ENCODE measurements around the gene IST1.
A peak's percentile ranks its signal among the peaks of the same experiment; 100 is the strongest.
"Not testable (repeated sequence)": the region's sequence is repeated elsewhere in the genome, so short reads cannot be mapped to it uniquely, and the experiment has no call there.

The IST1 gene

GRCh38 chr16:71893888-71894228 lies 1.5 kb upstream of the IST1 start:
- peak overlapping the region; percentile 98 for H3K27ac Mint-ChIP-seq
- peak overlapping the region; percentile 91 for H3K4me3 Mint-ChIP-seq
- intact Hi-C loops (cut with micrococcal nuclease) = no loop called here
- no peaks in the 10 kb centered on the region for H3K27me3 Mint-ChIP-seq
- peaks cover 37% of the 10 kb centered on the region for H3K36me3 Mint-ChIP-seq (ENCODE audit: low read depth)
- H3K9me3 Mint-ChIP-seq = no peaks in the 10 kb centered on the region
- peaks cover 27% of the 10 kb centered on the region for H3K4me1 Mint-ChIP-seq (ENCODE audit: low read depth)

- peaks cover 27% of the 10 kb centered on the region for H3K4me1 Mint-ChIP-seq (ENCODE audit: low read depth)
- no peaks in the 10 kb centered on the region for H3K9me3 Mint-ChIP-seq
- peak overlapping the region; percentile 98 for H3K27ac Mint-ChIP-seq
- H3K27me3 Mint-ChIP-seq = no peaks in the 10 kb centered on the region
- H3K4me3 Mint-ChIP-seq = peak overlapping the region; percentile 91
- intact Hi-C loops (cut with micrococcal nuclease) = no loop called here
- peaks cover 37% of the 10 kb centered on the region for H3K36me3 Mint-ChIP-seq (ENCODE audit: low read depth)
These were observed 956 bp upstream of the IST1 start for GRCh38 chr16:71894229-71894920.

- Mint-ChIP-seq H3K4me3 (peak overlapping the region; percentile 91), H3K27me3 (no peaks in the 10 kb centered on the region), H3K4me1 (ENCODE audit: low read depth) (peaks cover 33% of the 10 kb centered on the region), H3K9me3 (no peaks in the 10 kb centered on the region), H3K36me3 (ENCODE audit: low read depth) (peaks cover 37% of the 10 kb centered on the region), H3K27ac (peak overlapping the region; percentile 98)
- intact Hi-C loops (cut with micrococcal nuclease) = loop anchor here (1.0 kb wide), 2 partner anchors 12 to 87 kb away; partner anchors contain the start of gene ZNF821
These were observed 491 bp downstream of the IST1 start for GRCh38 chr16:71895679-71896365.

- Mint-ChIP-seq H3K27ac (peak overlapping the region; percentile 98), H3K27me3 (no peaks in the 10 kb centered on the region), H3K36me3 (ENCODE audit: low read depth) (peaks cover 37% of the 10 kb centered on the region), H3K4me3 (peak overlapping the region; percentile 74), H3K4me1 (ENCODE audit: low read depth) (peaks cover 40% of the 10 kb centered on the region), H3K9me3 (no peaks in the 10 kb centered on the region)
- intact Hi-C loops (cut with micrococcal nuclease) = loop anchor here (1.0 kb wide), 1 partner anchor 88 kb away; no protein-coding TSS in a partner anchor
These were observed 1.5 kb downstream of the IST1 start for GRCh38 chr16:71896764-71897368.

GRCh38 chr16:71899171-71899570 lies 3.8 kb downstream of the IST1 start:
- H3K9me3 Mint-ChIP-seq = no peaks in the 10 kb centered on the region
- peaks cover 51% of the 10 kb centered on the region for H3K4me1 Mint-ChIP-seq (ENCODE audit: low read depth)
- peak overlapping the region; percentile 82 for H3K27ac Mint-ChIP-seq
- no peaks in the 10 kb centered on the region for H3K27me3 Mint-ChIP-seq
- H3K4me3 Mint-ChIP-seq = peak overlapping the region; percentile 40
- intact Hi-C loops (cut with micrococcal nuclease) = no loop called here
- peaks cover 51% of the 10 kb centered on the region for H3K36me3 Mint-ChIP-seq (ENCODE audit: low read depth)

GRCh38 chr16:71902656-71903365 lies 7.5 kb downstream of the IST1 start:
- no peak overlapping the region for H3K4me3 Mint-ChIP-seq
- H3K9me3 Mint-ChIP-seq = no peaks in the 10 kb centered on the region
- no peaks in the 10 kb centered on the region for H3K27me3 Mint-ChIP-seq
- intact Hi-C loops (cut with micrococcal nuclease) = no loop called here
- H3K36me3 Mint-ChIP-seq (ENCODE audit: low read depth) = peaks cover 57% of the 10 kb centered on the region
- H3K27ac Mint-ChIP-seq = peak overlapping the region; percentile 49
- peaks cover 66% of the 10 kb centered on the region for H3K4me1 Mint-ChIP-seq (ENCODE audit: low read depth)

GRCh38 chr16:71903608-71904007 lies 8.3 kb downstream of the IST1 start:
- intact Hi-C loops (cut with micrococcal nuclease) = no loop called here
- Mint-ChIP-seq H3K36me3 (ENCODE audit: low read depth) (peaks cover 60% of the 10 kb centered on the region), H3K4me3 (no peak overlapping the region), H3K9me3 (no peaks in the 10 kb centered on the region), H3K27ac (no peak overlapping the region), H3K4me1 (ENCODE audit: low read depth) (peaks cover 66% of the 10 kb centered on the region), H3K27me3 (no peaks in the 10 kb centered on the region)

- H3K4me1 Mint-ChIP-seq (ENCODE audit: low read depth) = peaks cover 72% of the 10 kb centered on the region
- H3K27me3 Mint-ChIP-seq = no peaks in the 10 kb centered on the region
- H3K36me3 Mint-ChIP-seq (ENCODE audit: low read depth) = peaks cover 65% of the 10 kb centered on the region
- no peaks in the 10 kb centered on the region for H3K9me3 Mint-ChIP-seq
- no peak overlapping the region for H3K4me3 Mint-ChIP-seq
- intact Hi-C loops (cut with micrococcal nuclease) = no loop called here
- no peak overlapping the region for H3K27ac Mint-ChIP-seq
These were observed 8.9 kb downstream of the IST1 start for GRCh38 chr16:71904239-71904638.

GRCh38 chr16:71905765-71906164 lies 10.4 kb downstream of the IST1 start:
- H3K9me3 Mint-ChIP-seq; intact Hi-C loops (cut with micrococcal nuclease); H3K27ac Mint-ChIP-seq; H3K4me3 Mint-ChIP-seq; H3K27me3 Mint-ChIP-seq: not testable (repeated sequence)
- Mint-ChIP-seq H3K4me1 (ENCODE audit: low read depth) (peaks cover 67% of the 10 kb centered on the region), H3K36me3 (ENCODE audit: low read depth) (peaks cover 75% of the 10 kb centered on the region)

GRCh38 chr16:71911121-71911520 lies 15.8 kb downstream of the IST1 start:
- peaks cover 64% of the 10 kb centered on the region for H3K4me1 Mint-ChIP-seq (ENCODE audit: low read depth)
- H3K27ac Mint-ChIP-seq = no peak overlapping the region
- H3K9me3 Mint-ChIP-seq = no peaks in the 10 kb centered on the region
- H3K27me3 Mint-ChIP-seq = no peaks in the 10 kb centered on the region
- peaks cover 86% of the 10 kb centered on the region for H3K36me3 Mint-ChIP-seq (ENCODE audit: low read depth)
- intact Hi-C loops (cut with micrococcal nuclease) = loop anchor here (10.0 kb wide), 1 partner anchor 186 kb away; the partner anchor contains the start of gene PHLPP2
- no peak overlapping the region for H3K4me3 Mint-ChIP-seq

- Mint-ChIP-seq H3K27ac (peak overlapping the region; percentile 7), H3K9me3 (no peaks in the 10 kb centered on the region), H3K4me3 (no peak overlapping the region), H3K27me3 (no peaks in the 10 kb centered on the region), H3K36me3 (ENCODE audit: low read depth) (peaks cover 86% of the 10 kb centered on the region), H3K4me1 (ENCODE audit: low read depth) (peaks cover 59% of the 10 kb centered on the region)
- intact Hi-C loops (cut with micrococcal nuclease) = loop anchor here (10.0 kb wide), 1 partner anchor 188 kb away; the partner anchor contains the start of gene PHLPP2
These were observed 17.4 kb downstream of the IST1 start for GRCh38 chr16:71912534-71913275.

- intact Hi-C loops (cut with micrococcal nuclease) = loop anchor here (10.0 kb wide), 1 partner anchor 190 kb away; the partner anchor contains the start of gene PHLPP2
- Mint-ChIP-seq H3K9me3 (no peaks in the 10 kb centered on the region), H3K36me3 (ENCODE audit: low read depth) (peaks cover 88% of the 10 kb centered on the region), H3K4me1 (ENCODE audit: low read depth) (peaks cover 62% of the 10 kb centered on the region), H3K4me3 (no peak overlapping the region), H3K27me3 (no peaks in the 10 kb centered on the region), H3K27ac (no peak overlapping the region)
These were observed 19.5 kb downstream of the IST1 start for GRCh38 chr16:71914802-71915201.

- peaks cover 64% of the 10 kb centered on the region for H3K4me1 Mint-ChIP-seq (ENCODE audit: low read depth)
- H3K27ac Mint-ChIP-seq = no peak overlapping the region
These were observed 20.0 kb downstream of the IST1 start for GRCh38 chr16:71915350-71915749.

More at GRCh38 chr16:71915350-71915749, 20.0 kb downstream of the IST1 start:
- Mint-ChIP-seq H3K9me3 (no peaks in the 10 kb centered on the region), H3K4me3 (no peak overlapping the region), H3K27me3 (no peaks in the 10 kb centered on the region), H3K36me3 (ENCODE audit: low read depth) (peaks cover 88% of the 10 kb centered on the region)
- intact Hi-C loops (cut with micrococcal nuclease) = loop anchor here (10.0 kb wide), 1 partner anchor 191 kb away; the partner anchor contains the start of gene PHLPP2
